H9 (cell line): Measurements from ENCODE around the gene NPBWR2. TPM values are rescaled to one million over a fixed set of nuclear protein-coding genes. Genes with fewer than 3 reads are reported as not detected.
A peak's percentile ranks its signal among the peaks of the same experiment; 100 is the strongest.

Source experiments
- DNase-seq: peaks from one replicate; pipeline ENCODE4 v3.0.0-alpha.2; 2017
- H2AFZ ChIP-seq: one replicate; pipeline ENCODE4 v1.6.1; 2013; ENCODE audit warnings: mild to moderate bottlenecking, low read length, control low read depth, moderate library complexity
- H2AK5ac ChIP-seq: 2 replicates; pipeline ENCODE4 v1.6.1; 2013; ENCODE audit warnings: low read length, control low read depth, mixed read lengths; ENCODE audit not compliant: insufficient read length
- H2BK120ac ChIP-seq: one replicate; pipeline ENCODE4 v1.6.1; 2013; ENCODE audit warnings: low read depth, mild to moderate bottlenecking, low read length, control low read depth, inconsistent platforms; ENCODE audit not compliant: poor library complexity, severe bottlenecking
- H2BK12ac ChIP-seq: 2 replicates; pipeline ENCODE4 v1.6.1; 2013; ENCODE audit warnings: low read length, control low read depth, mixed read lengths, low read depth; ENCODE audit not compliant: insufficient read length
- H2BK15ac ChIP-seq: 2 replicates; pipeline ENCODE4 v1.6.1; 2013; ENCODE audit warnings: low read depth, low read length, control low read depth
- H2BK20ac ChIP-seq: one replicate; pipeline ENCODE4 v1.6.1; 2013; ENCODE audit warnings: low read depth, mild to moderate bottlenecking, low read length, control low read depth, inconsistent platforms; ENCODE audit not compliant: poor library complexity, severe bottlenecking
- H2BK5ac ChIP-seq: 2 replicates; pipeline ENCODE4 v1.6.1; 2013; ENCODE audit warnings: low read length, control low read depth, mixed read lengths; ENCODE audit not compliant: insufficient read length
- H3K14ac ChIP-seq: 2 replicates; pipeline ENCODE4 v1.6.1; 2013; ENCODE audit warnings: low read length, control low read depth; ENCODE audit not compliant: insufficient read depth
- H3K18ac ChIP-seq: 2 replicates; pipeline ENCODE4 v1.6.1; 2013; ENCODE audit warnings: low read depth, mild to moderate bottlenecking, mixed read lengths, low read length, control low read depth; ENCODE audit not compliant: insufficient read length
- H3K23ac ChIP-seq: 2 replicates; pipeline ENCODE4 v1.6.1; 2013; ENCODE audit warnings: low read length, control low read depth, mixed read lengths, low read depth; ENCODE audit not compliant: insufficient read length
- H3K23me2 ChIP-seq: 2 replicates; pipeline ENCODE4 v1.6.1; 2013; ENCODE audit warnings: low read depth, mild to moderate bottlenecking, mixed read lengths, low read length, control low read depth; ENCODE audit not compliant: insufficient read length, poor library complexity, severe bottlenecking
- H3K27ac ChIP-seq: 2 replicates; pipeline ENCODE4 v1.5.1; 2013; ENCODE audit warnings: low read length, control low read depth, mixed read lengths, low read depth; ENCODE audit not compliant: insufficient read length
- H3K27me3 ChIP-seq: 2 replicates; pipeline ENCODE4 v1.6.1; 2013; ENCODE audit warnings: low read length, control low read depth, inconsistent platforms; ENCODE audit not compliant: insufficient read depth
- H3K4ac ChIP-seq: 2 replicates; pipeline ENCODE4 v1.6.1; 2013; ENCODE audit warnings: low read depth, mild to moderate bottlenecking, control low read depth, inconsistent platforms, low read length, moderate library complexity
- H3K4me1 ChIP-seq: 2 replicates; pipeline ENCODE4 v1.6.1; 2013; ENCODE audit warnings: low read length, control low read depth, inconsistent platforms; ENCODE audit not compliant: insufficient read depth
- H3K4me2 ChIP-seq: 2 replicates; pipeline ENCODE4 v1.6.1; 2013; ENCODE audit warnings: low read length, control low read depth, mixed read lengths; ENCODE audit not compliant: insufficient read length, insufficient read depth
- H3K56ac ChIP-seq: 2 replicates; pipeline ENCODE4 v1.6.1; 2013; ENCODE audit warnings: low read depth, mild to moderate bottlenecking, mixed read lengths, low read length, control low read depth; ENCODE audit not compliant: insufficient read length
- H3K79me1 ChIP-seq: 2 replicates; pipeline ENCODE4 v1.6.1; 2013; ENCODE audit warnings: low read depth, mild to moderate bottlenecking, moderate library complexity, low read length, control low read depth, inconsistent platforms; ENCODE audit not compliant: insufficient read depth, poor library complexity, severe bottlenecking
- H3K79me2 ChIP-seq: 2 replicates; pipeline ENCODE4 v1.6.1; 2013; ENCODE audit warnings: low read length, control low read depth, inconsistent platforms; ENCODE audit not compliant: insufficient read depth
- H3K9ac ChIP-seq: 2 replicates; pipeline ENCODE4 v1.6.1; 2013; ENCODE audit warnings: low read length, control low read depth, mixed read lengths; ENCODE audit not compliant: insufficient read length; ENCODE audit errors: extremely low read depth
- H3K9me3 ChIP-seq: one replicate; pipeline ENCODE4 v1.6.1; 2013; ENCODE audit warnings: low read depth, low read length, inconsistent platforms; ENCODE audit not compliant: control insufficient read depth
- H3T11ph ChIP-seq: one replicate; pipeline ENCODE4 v1.6.1; 2013; ENCODE audit warnings: mild to moderate bottlenecking, low read length, control low read depth, inconsistent platforms
- H4K20me1 ChIP-seq: one replicate; pipeline ENCODE4 v1.6.1; 2013; ENCODE audit not compliant: control insufficient read depth, insufficient read length, insufficient read depth
- H4K5ac ChIP-seq: 2 replicates; pipeline ENCODE4 v1.6.1; 2013; ENCODE audit warnings: low read depth, mild to moderate bottlenecking, mixed read lengths, low read length, control low read depth; ENCODE audit not compliant: insufficient read length
- H4K8ac ChIP-seq: replicated peaks from 2 replicates; pipeline ENCODE4 v1.6.1; 2013; ENCODE audit warnings: low read length, control low read depth, mixed read lengths, low read depth; ENCODE audit not compliant: insufficient read length
- H4K91ac ChIP-seq: 2 replicates; pipeline ENCODE4 v1.6.1; 2013; ENCODE audit warnings: low read depth, mild to moderate bottlenecking, moderate library complexity, mixed read lengths, low read length, control low read depth; ENCODE audit not compliant: insufficient read length
- H3K27ac Mint-ChIP-seq, 3 experiments: 2 replicates in 2 of 3; 3 replicates in 1 of 3; pipeline ENCODE4 v1.8.0; 2020 to 2021; ENCODE audit warnings: mixed read lengths in 3 of 3, mild to moderate bottlenecking in 1 of 3, moderate library complexity in 1 of 3
- H3K27me3 Mint-ChIP-seq: 2 replicates; pipeline ENCODE4 v1.8.0; 2021; ENCODE audit warnings: low read depth, mild to moderate bottlenecking, moderate library complexity, mixed read lengths
- H3K36me3 Mint-ChIP-seq, 3 experiments: 2 replicates in 2 of 3; 3 replicates in 1 of 3; pipeline ENCODE4 v1.8.0; 2020 to 2021; ENCODE audit warnings: low read depth in 3 of 3, mixed read lengths in 3 of 3; ENCODE audit not compliant: insufficient read depth in 1 of 3
- H3K4me1 Mint-ChIP-seq, 2 experiments: 2 replicates each; pipeline ENCODE4 v1.8.0; 2020; ENCODE audit warnings: mixed read lengths in 2 of 2
- H3K4me3 Mint-ChIP-seq, 2 experiments: 2 replicates in 1 of 2; 3 replicates in 1 of 2; pipeline ENCODE4 v1.8.0; 2020 to 2021; ENCODE audit warnings: mild to moderate bottlenecking in 2 of 2, mixed read lengths in 2 of 2, moderate library complexity in 1 of 2
- H3K9me3 Mint-ChIP-seq, 2 experiments: 2 replicates in 1 of 2; 3 replicates in 1 of 2; pipeline ENCODE4 v1.8.0; 2020; ENCODE audit warnings: mild to moderate bottlenecking in 2 of 2, mixed read lengths in 2 of 2, moderate library complexity in 1 of 2
- CTCF ChIP-seq: fragments of 200-600 bp; sonication (generic); conservative IDR thresholded peaks from 3 replicates; pipeline ENCODE4 v1.8.0; 2021; ENCODE audit warnings: antibody characterized with exemption, mild to moderate bottlenecking
- WGBS: extraction: QIAGEN DNeasy Blood & Tissue Kit; methylation state at CpG from one replicate; pipeline ENCODE4 v1.1.7; 2013; ENCODE audit warnings: missing lambda C conversion rate, low lambda C conversion rate, mixed read lengths; ENCODE audit not compliant: insufficient read length; ENCODE audit errors: extremely low coverage; 5-methylcytosine and 5-hydroxymethylcytosine counted together
- total RNA-seq: library from RNA; stranded (reverse); gene quantifications from 2 replicates; pipeline ENCODE4 v1.2.1, GENCODE V29; 2021

Gene NPBWR2
- total RNA-seq, 1 experiment from 2014 or later: not detected

GRCh38 chr20:64153410-64153809 is 46.0 kb upstream of the NPBWR2 start:
- H3K14ac ChIP-seq: no peak overlapping the region
- no peak overlapping the region for H2BK12ac ChIP-seq
- no peak overlapping the region for H4K91ac ChIP-seq
- no peak overlapping the region for H4K8ac ChIP-seq
- H3K9ac ChIP-seq: no peak overlapping the region
- no peak overlapping the region for H3K4ac ChIP-seq
- Mint-ChIP-seq H3K4me1 (peaks cover 32 to 37% of the 10 kb centered on the region in 2 experiments), H3K27me3 (peaks cover 4% of the 10 kb centered on the region), H3K36me3 (peaks cover 0 to 3% (median 0%) of the 10 kb centered on the region in 3 experiments; a peak in 2 of 7 replicates), H3K27ac (peak overlapping the region in 1 of 3 experiments; percentile 26; a peak in 2 of 7 replicates), H3K4me3 (peak overlapping the region in 1 of 2 experiments; percentile 6; a peak in 1 of 5 replicates), H3K9me3 (no peaks in the 10 kb centered on the region)
- no peak overlapping the region for H2BK120ac ChIP-seq
- 100% methylated on average over 2 of the region's 2 CpGs for WGBS
- no peak overlapping the region for H3K18ac ChIP-seq
- H3K27ac ChIP-seq: no peak overlapping the region
- H3K23ac ChIP-seq: no peak overlapping the region
- H3K79me1 ChIP-seq: no peaks in the 10 kb centered on the region
- H3K56ac ChIP-seq: no peak overlapping the region
- no peaks in the 10 kb centered on the region for H3K79me2 ChIP-seq
- peak overlapping the region; percentile 26 for H4K5ac ChIP-seq
- no peak overlapping the region for H2AFZ ChIP-seq
- TF ChIP-seq CTCF: no peak
- H4K20me1 ChIP-seq: no peaks in the 10 kb centered on the region
- H3K27me3 ChIP-seq: no peaks in the 10 kb centered on the region
- H3T11ph ChIP-seq: no peak overlapping the region
- no peak overlapping the region for H2BK5ac ChIP-seq
- no peaks in the 10 kb centered on the region for H3K9me3 ChIP-seq
- no peak overlapping the region for H2AK5ac ChIP-seq
- DNase-seq: no peak
- no peak overlapping the region for H2BK15ac ChIP-seq
- H3K4me2 ChIP-seq: no peak overlapping the region
- H2BK20ac ChIP-seq: no peak overlapping the region
- H3K23me2 ChIP-seq: no peaks in the 10 kb centered on the region
- H3K4me1 ChIP-seq: no peaks in the 10 kb centered on the region; the same call in 1 of the 2 replicates
